ENCODE data around the gene CD44. TPM values are rescaled to one million over a fixed set of nuclear protein-coding genes. Genes with fewer than 3 reads are reported as not detected.

CD44 gene
- total RNA-seq, 1 donor from 2014 or later = 155 TPM

DNA sequence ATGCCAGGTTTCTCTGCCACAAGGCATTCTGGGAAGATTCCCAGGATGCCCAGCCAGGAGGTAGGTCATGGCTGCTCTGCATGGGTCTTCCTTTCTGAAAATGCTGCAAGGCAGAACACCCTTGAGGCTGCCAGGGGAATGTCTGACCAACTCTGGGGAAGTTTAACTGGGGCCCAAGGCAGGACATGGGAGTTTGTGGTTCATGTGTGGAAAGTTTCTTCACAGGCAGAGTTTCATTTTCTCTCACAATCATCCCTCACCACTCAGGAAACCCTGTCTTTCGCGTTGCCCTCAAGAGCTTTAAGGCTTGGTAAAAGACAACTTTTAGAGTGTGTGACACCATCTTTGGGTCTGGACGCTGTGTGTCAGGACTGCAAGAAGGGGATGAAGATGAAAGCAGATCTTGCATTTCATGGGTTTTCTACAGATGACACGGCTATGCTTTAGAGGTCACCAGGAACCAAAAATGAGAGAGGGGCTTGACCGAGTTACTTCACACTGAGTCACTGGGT is 133.5 kb downstream of the CD44 start:
- H3K9me3 Mint-ChIP-seq (ENCODE audit: unreplicated experiment) = no peaks in the 10 kb centered on the region
- DNase-seq (ENCODE audit: low spot score) = no peak
- TF ChIP-seq CTCF (IDR thresholded peaks at IDR 0.05; ENCODE audit: unreplicated experiment) = no peak
- no peak overlapping the region for H3K27ac Mint-ChIP-seq (ENCODE audit: unreplicated experiment)
- H3K4me3 Mint-ChIP-seq (ENCODE audit: unreplicated experiment) = no peak overlapping the region
- H3K36me3 Mint-ChIP-seq (ENCODE audit: low read depth, unreplicated experiment) = no peaks in the 10 kb centered on the region
- peaks cover 15% of the 10 kb centered on the region for H3K4me1 Mint-ChIP-seq (ENCODE audit: unreplicated experiment)
- H3K27me3 Mint-ChIP-seq (ENCODE audit: unreplicated experiment) = peaks cover 7% of the 10 kb centered on the region

DNA sequence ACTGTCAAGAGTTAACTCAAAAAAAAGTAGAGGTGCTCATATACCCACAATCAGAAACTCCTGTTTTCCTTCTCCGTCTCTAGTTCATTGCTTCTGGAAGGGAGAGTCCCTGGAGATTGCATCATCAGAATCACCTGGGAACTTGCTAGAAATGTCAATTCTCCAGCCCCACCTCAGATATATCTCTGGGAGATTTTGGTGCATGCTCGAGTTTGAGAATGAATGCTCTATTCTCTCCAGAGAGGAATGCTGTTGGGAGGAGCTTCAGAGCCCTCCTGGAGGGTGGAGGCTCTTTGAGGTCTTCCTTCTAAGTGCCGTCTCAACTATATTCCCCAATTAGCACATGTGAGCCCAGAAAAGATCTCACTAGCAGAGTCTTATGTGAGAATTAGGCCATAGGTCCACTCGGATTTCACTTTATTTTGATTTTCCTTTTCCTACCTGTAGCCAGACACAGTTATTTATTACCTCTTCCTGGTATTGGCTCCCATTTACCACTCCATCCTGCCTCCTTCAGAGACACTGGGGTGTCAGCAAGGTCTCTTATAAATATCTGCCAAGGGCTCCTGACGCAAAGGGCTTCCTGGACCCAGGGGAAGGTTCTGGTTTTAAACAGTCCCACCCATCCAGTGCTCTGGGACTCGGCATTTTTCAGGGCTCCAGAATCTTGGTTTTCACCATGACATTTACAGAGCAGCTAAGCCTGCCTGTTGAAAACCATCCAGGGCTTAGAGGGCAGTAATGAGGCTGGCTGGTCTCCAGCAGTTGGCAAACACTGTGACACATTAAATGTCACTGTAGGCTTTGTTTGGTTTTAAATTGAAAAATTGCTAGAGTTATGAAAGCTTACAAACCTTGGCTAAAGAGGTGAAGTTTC is 136.2 kb downstream of the CD44 start:
- H3K4me1 Mint-ChIP-seq (ENCODE audit: unreplicated experiment) = peaks cover 11% of the 10 kb centered on the region
- TF ChIP-seq CTCF (IDR thresholded peaks at IDR 0.05; ENCODE audit: unreplicated experiment) = no peak
- H3K9me3 Mint-ChIP-seq (ENCODE audit: unreplicated experiment) = no peaks in the 10 kb centered on the region
- H3K36me3 Mint-ChIP-seq (ENCODE audit: low read depth, unreplicated experiment) = no peaks in the 10 kb centered on the region
- peaks cover 11% of the 10 kb centered on the region for H3K27me3 Mint-ChIP-seq (ENCODE audit: unreplicated experiment)
- no peak for DNase-seq (ENCODE audit: low spot score)
- no peak overlapping the region for H3K4me3 Mint-ChIP-seq (ENCODE audit: unreplicated experiment)
- no peak overlapping the region for H3K27ac Mint-ChIP-seq (ENCODE audit: unreplicated experiment)

DNA sequence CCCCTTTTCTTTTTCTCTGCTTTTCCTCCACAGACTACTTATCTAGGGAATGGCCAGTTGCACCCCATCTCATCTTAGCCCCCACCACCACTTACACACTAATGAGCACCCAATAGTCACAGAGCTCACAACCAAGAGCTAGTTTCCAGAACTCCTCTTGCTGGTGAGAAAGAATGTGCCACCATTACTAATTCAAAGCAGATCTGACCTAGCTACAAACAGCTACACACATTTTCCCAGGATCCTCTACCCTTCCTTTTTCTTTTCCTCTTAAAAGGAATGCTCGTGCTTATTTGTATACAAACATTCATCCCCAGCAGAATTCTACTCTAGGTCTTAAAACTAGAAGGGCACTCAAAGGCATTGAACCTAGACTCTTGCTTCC is 136.8 kb downstream of the CD44 start:
- Mint-ChIP-seq H3K27ac (ENCODE audit: unreplicated experiment) (no peak overlapping the region), H3K4me3 (ENCODE audit: unreplicated experiment) (no peak overlapping the region)

GRCh38 chr11:35276396-35277145 is 137.6 kb downstream of the CD44 start:
- DNase-seq (ENCODE audit: low spot score) = no peak
- peaks cover 11% of the 10 kb centered on the region for H3K27me3 Mint-ChIP-seq (ENCODE audit: unreplicated experiment)
- no peaks in the 10 kb centered on the region for H3K36me3 Mint-ChIP-seq (ENCODE audit: low read depth, unreplicated experiment)
- no peak overlapping the region for H3K4me3 Mint-ChIP-seq (ENCODE audit: unreplicated experiment)
- H3K9me3 Mint-ChIP-seq (ENCODE audit: unreplicated experiment) = no peaks in the 10 kb centered on the region
- TF ChIP-seq CTCF (IDR thresholded peaks at IDR 0.05; ENCODE audit: unreplicated experiment) = no peak
- H3K4me1 Mint-ChIP-seq (ENCODE audit: unreplicated experiment) = peaks cover 11% of the 10 kb centered on the region
- no peak overlapping the region for H3K27ac Mint-ChIP-seq (ENCODE audit: unreplicated experiment)

More for the DNA sequence above, 136.8 kb downstream of the CD44 start:
- H3K4me1 Mint-ChIP-seq (ENCODE audit: unreplicated experiment) = peaks cover 11% of the 10 kb centered on the region
- no peaks in the 10 kb centered on the region for H3K9me3 Mint-ChIP-seq (ENCODE audit: unreplicated experiment)
- no peak for DNase-seq (ENCODE audit: low spot score)
- no peaks in the 10 kb centered on the region for H3K36me3 Mint-ChIP-seq (ENCODE audit: low read depth, unreplicated experiment)
- H3K27me3 Mint-ChIP-seq (ENCODE audit: unreplicated experiment) = peaks cover 11% of the 10 kb centered on the region
- no peak for TF ChIP-seq CTCF (IDR thresholded peaks at IDR 0.05; ENCODE audit: unreplicated experiment)
